HG03457 (cell line): ENCODE results near the gene PGR.

Experiments used
- ATAC-seq: cut with Tn5 transposase; IDR thresholded peaks from one replicate; pipeline ENCODE4 v1.9.1; 2021; ENCODE audit warnings: moderate number of reproducible peaks; ENCODE audit not compliant: unreplicated experiment

The PGR gene

GRCh38 chr11:101129203-101129943 is at the start of gene PGR:
TSS of gene PGR (minus strand) at chr11:101129813. CDS start at chr11:101129070, 743 bp downstream.
- ATAC-seq = no peak

- no peak for ATAC-seq
Observed at GRCh38 chr11:101176381-101176780, 46.8 kb upstream of the PGR start.

DNA sequence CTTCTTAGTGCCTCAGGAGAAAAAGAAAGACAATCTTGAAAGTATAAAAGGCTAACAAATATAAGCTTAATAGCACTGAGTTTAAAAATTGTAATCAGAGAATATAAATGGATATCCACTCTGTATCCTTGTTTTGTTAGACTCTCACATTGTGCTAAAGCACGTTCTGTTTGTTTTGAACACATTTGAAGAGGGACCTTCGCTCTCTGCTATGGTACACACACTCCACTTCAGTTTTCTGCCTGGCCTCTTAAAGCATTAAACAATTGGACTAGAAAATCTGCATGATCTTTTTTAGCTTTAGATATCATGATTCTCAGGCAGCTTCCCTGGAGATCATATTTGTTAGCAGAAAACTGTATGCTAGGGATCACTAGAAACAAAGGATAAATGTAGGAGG is 40.3 kb upstream of the PGR start:
- ATAC-seq = no peak

- no peak for ATAC-seq
Observed at GRCh38 chr11:101166038-101166437, 36.4 kb upstream of the PGR start.

DNA sequence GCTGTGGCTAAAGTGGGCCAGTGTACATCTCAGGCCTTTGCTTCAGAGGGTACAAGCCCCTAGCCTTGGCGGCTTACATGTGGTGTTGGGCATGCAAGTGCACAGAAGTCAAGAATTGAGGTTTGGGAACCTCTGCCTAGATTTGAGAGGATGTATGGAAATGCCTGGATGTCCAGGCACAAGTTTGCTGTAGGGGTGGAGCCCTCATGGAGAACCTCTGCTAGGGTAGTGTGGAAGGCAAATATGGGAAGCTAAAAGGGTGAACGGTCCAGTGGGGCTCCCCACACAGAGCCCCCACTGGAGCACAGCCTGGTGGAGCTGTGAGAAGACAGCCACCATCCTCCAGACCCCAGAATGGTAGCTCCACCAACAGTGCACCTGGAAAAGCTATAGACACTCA is 28.5 kb upstream of the PGR start:
- no peak for ATAC-seq

- ATAC-seq = no peak
Observed at GRCh38 chr11:101138245-101138930, 8.8 kb upstream of the PGR start.

- no peak for ATAC-seq
Observed at GRCh38 chr11:101133190-101133589, 3.6 kb upstream of the PGR start.

DNA sequence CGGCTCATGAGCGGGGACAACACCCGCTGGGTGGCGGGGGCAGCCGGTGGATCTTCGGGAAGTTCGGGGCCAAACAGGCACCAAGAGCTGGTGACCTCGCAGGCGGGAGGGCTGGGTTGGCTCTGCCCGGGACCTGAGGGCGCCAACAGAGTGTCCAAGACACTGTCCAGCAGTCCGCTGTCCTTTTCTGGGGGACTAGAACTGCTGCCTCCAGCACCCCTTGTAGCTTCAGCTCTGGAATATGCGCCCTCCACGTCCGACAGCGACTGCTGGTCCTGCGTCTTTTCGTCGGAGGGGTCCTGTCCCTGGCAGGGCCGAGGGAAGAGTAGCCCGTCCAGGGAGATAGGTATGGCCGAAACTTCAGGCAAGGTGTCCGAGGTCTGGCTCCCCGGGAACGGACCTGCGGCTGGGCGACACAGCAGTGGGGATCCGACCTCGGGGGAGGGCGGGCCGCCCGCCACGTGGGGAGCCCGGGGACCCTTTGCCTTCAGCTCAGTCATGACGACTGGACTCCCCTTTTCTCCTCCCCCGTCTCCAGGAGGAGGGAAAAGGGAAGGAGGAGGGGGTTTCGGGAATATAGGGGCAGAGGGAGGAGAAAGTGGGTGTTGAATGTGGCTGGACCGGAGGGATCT is 926 bp downstream of the PGR start:
- ATAC-seq = no peak

- no peak for ATAC-seq
Observed at GRCh38 chr11:101127699-101128570, 1.7 kb downstream of the PGR start.

GRCh38 chr11:101127197-101127698 is 2.4 kb downstream of the PGR start:
- ATAC-seq = no peak

DNA sequence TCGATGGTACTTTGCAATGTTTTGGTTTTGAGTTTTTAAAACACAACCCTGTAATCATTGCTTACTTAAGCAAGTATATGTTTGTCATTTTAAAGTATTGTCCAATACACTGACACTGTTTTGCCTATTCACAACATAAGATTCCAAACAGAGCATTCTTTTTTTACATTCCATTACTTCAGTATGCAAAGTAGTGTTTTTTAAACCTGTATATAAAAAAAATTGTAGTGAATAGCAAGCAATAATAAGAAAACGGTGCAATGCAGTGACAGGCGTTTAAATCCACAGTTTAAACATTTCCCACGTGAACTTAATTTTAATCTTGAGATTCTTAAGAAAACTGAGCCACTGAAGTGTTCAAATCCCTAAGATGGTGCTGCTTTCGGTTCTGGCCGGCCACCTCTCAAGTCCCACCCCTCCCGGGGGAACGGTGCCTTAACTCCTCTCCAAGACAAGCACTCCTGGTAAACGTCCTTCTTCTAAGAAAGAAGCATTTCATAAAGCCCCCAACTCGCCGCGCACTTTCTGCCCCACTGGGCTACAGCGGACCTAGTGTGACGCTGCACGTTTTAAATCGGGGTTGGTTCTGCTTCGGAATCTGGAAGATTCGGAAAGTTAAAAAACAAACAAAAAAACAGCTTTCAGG is 2.9 kb downstream of the PGR start:
- no peak for ATAC-seq

- no peak for ATAC-seq
Observed at GRCh38 chr11:101115671-101116160, 13.9 kb downstream of the PGR start.

DNA sequence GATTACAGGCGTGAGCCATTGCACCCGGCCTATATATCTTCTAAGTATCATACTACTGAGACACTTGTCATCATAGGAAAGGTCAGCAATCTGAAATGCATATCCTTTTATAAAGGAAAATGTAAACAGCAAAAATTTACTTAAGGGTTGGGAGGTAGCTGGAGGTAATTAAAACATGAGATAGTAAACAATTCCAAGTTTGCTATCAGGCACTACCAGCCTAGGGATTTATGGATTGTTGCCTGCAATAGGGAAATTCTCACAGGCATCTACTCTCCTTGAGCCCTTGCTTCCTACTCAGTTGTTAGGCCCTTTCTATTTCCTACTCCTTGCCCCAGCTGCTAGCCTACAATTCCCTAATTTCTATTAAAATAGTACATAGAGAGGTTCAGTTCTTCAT is 16.1 kb downstream of the PGR start:
- ATAC-seq = no peak

GRCh38 chr11:101104716-101105115 is 24.9 kb downstream of the PGR start:
- no peak for ATAC-seq

DNA sequence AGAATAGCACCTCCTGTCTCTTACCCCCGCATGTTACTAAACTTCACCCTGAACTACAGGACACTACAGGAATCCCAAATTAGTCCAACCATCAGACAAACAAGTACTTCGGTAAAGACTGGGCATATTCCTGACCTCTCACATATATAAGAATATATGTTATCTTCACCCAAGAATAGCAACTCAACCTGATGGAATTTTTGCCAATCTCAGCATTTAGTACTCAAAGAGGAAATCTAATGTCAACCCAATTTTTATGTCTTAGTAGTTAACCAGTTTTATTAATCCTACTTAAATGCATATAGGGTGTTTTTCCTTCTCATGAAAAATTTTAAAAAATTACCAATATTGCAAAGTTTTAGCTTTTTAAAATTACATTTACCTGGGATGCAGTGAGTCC is 26.2 kb downstream of the PGR start:
- ATAC-seq = no peak

- ATAC-seq = no peak
Observed at GRCh38 chr11:101100601-101101000, 29.0 kb downstream of the PGR start.

DNA sequence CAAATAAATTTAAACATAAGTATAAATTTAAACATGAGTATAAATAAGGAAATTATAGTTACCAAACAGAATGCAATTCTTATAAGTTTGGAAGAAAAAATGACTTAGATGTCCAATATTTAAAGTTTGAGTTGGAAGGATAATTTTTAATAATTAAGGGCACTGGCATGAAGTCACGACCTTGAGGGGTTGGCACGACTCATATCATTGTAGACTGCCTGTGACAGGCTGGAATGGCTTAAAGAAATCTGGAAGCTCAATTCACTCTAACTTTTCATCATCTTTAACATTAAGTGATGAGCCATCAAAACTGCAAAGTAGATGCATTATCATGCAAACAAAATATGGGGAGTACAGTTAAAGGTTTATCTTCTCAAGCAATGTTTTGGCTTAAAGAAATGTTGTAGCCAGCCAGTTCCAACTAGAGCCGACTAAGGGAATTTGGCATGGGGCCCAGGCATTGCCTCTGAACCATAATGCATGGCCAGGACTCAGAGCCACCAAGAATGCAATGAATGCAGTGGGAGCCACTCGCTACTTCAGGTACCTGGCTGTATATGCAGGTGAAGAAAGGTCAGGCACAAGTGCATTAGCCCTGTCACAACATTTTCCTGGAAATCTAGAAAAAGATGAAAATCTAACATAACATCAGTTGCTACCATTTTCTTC is 33.4 kb downstream of the PGR start:
- ATAC-seq = no peak

- no peak for ATAC-seq
Observed at GRCh38 chr11:101091781-101092180, 37.8 kb downstream of the PGR start.

DNA sequence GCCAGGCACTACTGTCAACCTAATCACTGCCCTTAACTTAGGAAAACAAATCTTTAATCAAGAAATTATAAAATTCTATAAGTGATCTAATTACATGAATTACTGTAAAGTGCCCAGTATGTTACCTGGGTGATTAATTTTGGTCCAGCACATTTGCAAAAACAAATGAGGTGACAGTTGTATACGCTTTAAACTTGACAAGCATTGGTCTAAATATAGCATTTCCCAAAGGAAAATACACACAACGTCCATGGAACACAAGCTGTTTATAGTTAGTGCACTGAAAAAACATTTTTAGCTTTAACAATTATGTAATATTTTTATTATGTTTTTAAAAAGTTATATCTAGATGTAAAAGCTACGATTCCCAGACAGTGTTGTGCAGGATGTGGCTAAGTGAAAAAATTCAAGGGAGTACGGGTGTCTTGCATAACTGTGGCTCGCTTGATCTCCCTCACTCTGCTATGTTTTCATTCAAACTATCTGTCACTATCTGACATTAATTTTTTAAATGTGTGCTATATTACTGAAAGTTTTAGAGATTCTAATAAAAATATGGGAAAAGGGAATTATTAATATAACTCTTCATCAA is 38.8 kb downstream of the PGR start:
- ATAC-seq = no peak
